GM12878 (cell line): ENCODE data around the gene LRRC7. TPM values are rescaled to one million over a fixed set of nuclear protein-coding genes. Genes with fewer than 3 reads are reported as not detected.

Source experiments
- ATAC-seq: fragments of 200-7000 bp; cut with Tn5 transposase; 3 replicates; pipeline ENCODE4 v1.9.1; 2020; ENCODE audit warnings: mild to moderate bottlenecking, moderate library complexity
- BruUV-seq: library from RNA; stranded (reverse); fragments of 400-500 nt; replicated peaks from 2 replicates; lab custom pipeline; 2021; lab: Mats Ljungman, UMichigan
- CTCF ChIA-PET: fragments of 300-600 bp; sonication (Branson Sonifier 250); formaldehyde crosslinking; extraction: SDS; loops from one replicate; lab custom pipeline; 2021; ENCODE audit warnings: inconsistent platforms; lab: Yijun Ruan, JAX
- POLR2A ChIA-PET: fragments of 350-600 bp; formaldehyde crosslinking; extraction: SDS; loops from one replicate; lab custom pipeline; 2021; ENCODE audit warnings: inconsistent platforms; lab: Charles Lee
- RAD21 ChIA-PET: fragments of 300-600 bp; sonication (Branson Sonifier 250); formaldehyde crosslinking; loops from one replicate; lab custom pipeline; 2023; ENCODE audit warnings: antibody characterized with exemption; ENCODE audit not compliant: unreplicated experiment; lab: Charles Lee
- SMC1A ChIA-PET: fragments of 300-600 bp; sonication (Branson Sonifier 250); formaldehyde crosslinking; loops from one replicate; lab custom pipeline; 2023; ENCODE audit not compliant: unreplicated experiment, uncharacterized antibody; lab: Charles Lee
- DNase-seq: peaks from one replicate; pipeline ENCODE4 v3.0.0-alpha.2; 2011; ENCODE audit warnings: low read depth, low spot score
- FAIRE-seq: peaks from 3 replicates; lab custom pipeline; 2011; peaks lifted over from hg19 to GRCh38; lab: Jason Lieb, UNC
- H2AFZ ChIP-seq: 2 replicates; pipeline ENCODE4 v1.6.0; 2011; ENCODE audit warnings: low read depth, low read length, control low read depth; ENCODE audit not compliant: control insufficient read depth
- H3K27ac ChIP-seq: 2 replicates; pipeline ENCODE4 v1.5.1; 2011; ENCODE audit warnings: control low read depth; ENCODE audit not compliant: control insufficient read depth, insufficient read depth
- H3K27me3 ChIP-seq, 2 experiments: replicated peaks in 1 of 2; 2 replicates each; pipeline versions ENCODE4 v1.6.0 to v1.6.1; 2011; ENCODE audit warnings: low read length in 1 of 2; ENCODE audit not compliant: control insufficient read depth in 2 of 2, insufficient read depth in 2 of 2
- H3K36me3 ChIP-seq, 2 experiments: 2 replicates each; pipeline ENCODE4 v1.5.1; 2011; ENCODE audit warnings: low read length in 1 of 2; ENCODE audit not compliant: control insufficient read depth in 2 of 2, insufficient read depth in 2 of 2
- H3K4me1 ChIP-seq: 2 replicates; pipeline ENCODE4 v1.6.1; 2011; ENCODE audit warnings: mild to moderate bottlenecking, low read length, moderate library complexity, mixed read lengths; ENCODE audit not compliant: control insufficient read depth, insufficient read depth
- H3K4me2 ChIP-seq: 2 replicates; pipeline ENCODE4 v1.6.0; 2011; ENCODE audit warnings: control low read depth; ENCODE audit not compliant: control insufficient read depth, insufficient read depth
- H3K4me3 ChIP-seq: fragments of 200-600 bp; sonication (generic); 2 replicates; pipeline ENCODE4 v1.5.1; 2016
- H3K79me2 ChIP-seq: 2 replicates; pipeline ENCODE4 v1.6.0; 2011; ENCODE audit warnings: low read length; ENCODE audit not compliant: control insufficient read depth, insufficient read depth
- H3K9ac ChIP-seq: 2 replicates; pipeline ENCODE4 v1.8.0; 2011; ENCODE audit warnings: low read length, control low read depth, mixed read lengths; ENCODE audit not compliant: control insufficient read depth, insufficient read depth
- H3K9me3 ChIP-seq: replicated peaks from 3 replicates; pipeline ENCODE4 v1.5.1; 2011; ENCODE audit warnings: mild to moderate bottlenecking, low read length; ENCODE audit not compliant: control insufficient read depth, insufficient read depth
- H4K20me1 ChIP-seq: 2 replicates; pipeline ENCODE4 v1.6.0; 2011; ENCODE audit not compliant: control insufficient read depth, insufficient read depth
- BHLHE40 ChIP-seq, 2 experiments: fragments of 450-650 bp in 1 of 2; IDR thresholded peaks; 2 replicates each; pipeline ENCODE4 v1.6.1; 2011 to 2017; ENCODE audit warnings: low read depth in 2 of 2, borderline replicate concordance in 1 of 2, improper control_type of control experiment in 1 of 2, low read length in 1 of 2, mild to moderate bottlenecking in 1 of 2
- EP300 ChIP-seq, 2 experiments: fragments of 150-350 bp in 1 of 2; IDR thresholded peaks; 2 replicates each; pipeline ENCODE4 v1.6.1; 2011 to 2012; ENCODE audit warnings: low read depth in 2 of 2, low read length in 2 of 2, borderline replicate concordance in 1 of 2, improper control_type of control experiment in 1 of 2, inconsistent platforms in 1 of 2; ENCODE audit not compliant: control insufficient read depth in 1 of 2
- ESRRA ChIP-seq: IDR thresholded peaks from 2 replicates; pipeline ENCODE4 v1.6.1; 2012; ENCODE audit warnings: mild to moderate bottlenecking, low read length, improper control_type of control experiment
- GATAD2B ChIP-seq: fragments of 450-650 bp; conservative IDR thresholded peaks from 2 replicates; pipeline ENCODE4 v1.6.1; 2017; ENCODE audit warnings: low read depth, mild to moderate bottlenecking, moderate library complexity
- HDGF ChIP-seq: fragments of 450-650 bp; IDR thresholded peaks from 2 replicates; pipeline ENCODE4 v1.6.1; 2016; ENCODE audit warnings: antibody characterized with exemption
- IRF4 ChIP-seq: IDR thresholded peaks from 2 replicates; pipeline ENCODE4 v1.6.1; 2011; ENCODE audit warnings: low read depth, low read length
- JUND ChIP-seq: IDR thresholded peaks from 2 replicates; pipeline ENCODE4 v1.6.1; 2012; ENCODE audit warnings: low read depth, mild to moderate bottlenecking, low read length, improper control_type of control experiment, moderate library complexity
- MEF2B ChIP-seq: fragments of 450-650 bp; IDR thresholded peaks from 2 replicates; pipeline ENCODE4 v1.6.1; 2018; ENCODE audit warnings: mild to moderate bottlenecking, moderate library complexity; ENCODE audit not compliant: partially characterized antibody, poor library complexity, severe bottlenecking
- PML ChIP-seq: IDR thresholded peaks from 2 replicates; pipeline ENCODE4 v1.6.1; 2012; ENCODE audit warnings: low read length, inconsistent platforms
- RFX5 ChIP-seq: IDR thresholded peaks from 2 replicates; pipeline ENCODE4 v1.6.1; 2011; ENCODE audit warnings: low read depth, low read length, improper control_type of control experiment
- SMARCA5 ChIP-seq: fragments of 450-650 bp; IDR thresholded peaks from 2 replicates; pipeline ENCODE4 v1.6.1; 2017; ENCODE audit warnings: mild to moderate bottlenecking
- SMC3 ChIP-seq: IDR thresholded peaks from 2 replicates; pipeline ENCODE4 v1.6.1; 2011; ENCODE audit warnings: low read length, improper control_type of control experiment, borderline replicate concordance
- SPI1 ChIP-seq: IDR thresholded peaks from 2 replicates; pipeline ENCODE4 v1.6.1; 2011; ENCODE audit warnings: low read depth, mild to moderate bottlenecking, low read length, moderate library complexity, borderline replicate concordance; ENCODE audit not compliant: insufficient read depth
- SREBF2 ChIP-seq: IDR thresholded peaks from 2 replicates; pipeline ENCODE4 v1.6.1; 2012; ENCODE audit warnings: mild to moderate bottlenecking, low read length
- ZBED1 ChIP-seq: IDR thresholded peaks from 2 replicates; pipeline ENCODE4 v1.6.1; 2016; ENCODE audit warnings: borderline replicate concordance
- ZSCAN29 ChIP-seq: fragments of 450-650 bp; IDR thresholded peaks from 2 replicates; pipeline ENCODE4 v1.6.1; 2017; ENCODE audit warnings: mild to moderate bottlenecking, moderate library complexity
- WGBS: methylation state at CpG from one replicate; pipeline ENCODE4 v1.1.6; 2016; ENCODE audit warnings: low lambda C conversion rate; ENCODE audit not compliant: insufficient replicate concordance, insufficient coverage; ENCODE audit errors: missing lambda C conversion rate; 5-methylcytosine and 5-hydroxymethylcytosine counted together
- in situ Hi-C: fragments of 300-500 bp; cut with MboI; formaldehyde crosslinking; loops from 9 replicates; pipeline ENCODE4 v1.14.3; 2018; ENCODE audit warnings: mixed read lengths
- intact Hi-C: fragments of 100-400 bp; cut with micrococcal nuclease; formaldehyde crosslinking; loops from one replicate; pipeline ENCODE4 v1.14.2; 2022; ENCODE audit not compliant: unreplicated experiment
- polyA plus RNA-seq, 11 experiments: library from polyadenylated mRNA; depleted of rRNA in 4 of 11; unstranded in 6 of 11; stranded (reverse) in 5 of 11; fragments of >200 nt; fragmentation: Nextera tagmentation in 4 of 11; fragmentation: Illumina TruSeq in 1 of 11; extraction: Ambion mirVana in 4 of 11; extraction: Trizol in 1 of 11; gene quantifications; 1 replicate in 1 of 11; 2 replicates in 10 of 11; pipeline versions ENCODE4 v1.2.1 to v1.2.3, GENCODE V29; 2011 to 2016; ENCODE audit warnings: inconsistent platforms in 2 of 11, missing spikeins in 2 of 11, low read depth in 1 of 11
- total RNA-seq, 4 experiments: library from RNA; depleted of rRNA in 3 of 4; stranded (reverse); fragments of >200 nt in 3 of 4; fragmentation: Illumina TruSeq in 1 of 4; extraction: Trizol in 1 of 4; gene quantifications; 2 replicates each; pipeline versions ENCODE4 v1.2.1 to v1.2.3, GENCODE V29; 2013 to 2021
- TF ChIP-seq, protein P1 (sequence below): fragments of 450-650 bp; IDR thresholded peaks from 2 replicates; pipeline ENCODE4 v1.6.1; 2017; ENCODE audit warnings: mild to moderate bottlenecking
- TF ChIP-seq, protein P2 (sequence below): IDR thresholded peaks from 2 replicates; pipeline ENCODE4 v1.6.1; 2011; ENCODE audit warnings: borderline replicate concordance, low read depth, mild to moderate bottlenecking, moderate library complexity, mixed read lengths, low read length; ENCODE audit not compliant: insufficient read depth; ENCODE audit errors: extremely low read length

LRRC7 gene
- total and polyA plus RNA-seq, 10 of the 15 experiments (the other 5 are each of a cell fraction or from before 2014, with no cell fraction given): 0.05 to 1.4 (median 0.24) TPM; not detected in 5

DNA sequence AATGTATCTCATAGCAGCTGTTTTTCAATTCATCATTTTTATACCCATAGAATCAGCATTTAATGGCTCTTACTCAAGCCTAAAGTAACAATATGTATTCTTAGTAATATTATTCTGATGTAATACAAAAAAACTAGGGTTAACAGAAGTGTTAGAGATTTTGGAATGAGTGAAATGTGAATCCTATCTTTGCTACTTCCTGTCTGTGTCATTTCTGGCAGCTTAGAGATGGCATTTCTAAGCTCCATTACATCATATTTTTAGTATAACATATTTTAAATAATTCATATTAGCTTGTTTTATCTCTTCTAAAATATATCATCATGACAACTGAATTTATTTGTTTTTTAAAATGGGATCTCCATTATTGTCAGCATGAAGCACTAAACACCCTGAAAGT lies 90.2 kb downstream of the LRRC7 start:
- CTCF ChIA-PET: no interaction called here
- no peak for TF ChIP-seq IRF4
- TF ChIP-seq HDGF: no peak
- H4K20me1 ChIP-seq: no peaks in the 10 kb centered on the region
- SMC1A ChIA-PET: no interaction called here
- DNase-seq (no peak), FAIRE-seq (no peak), ATAC-seq (no peak)
- no peak overlapping the region for H3K9ac ChIP-seq
- no peaks in the 10 kb centered on the region for H3K79me2 ChIP-seq
- no peaks in the 10 kb centered on the region for H3K9me3 ChIP-seq
- POLR2A ChIA-PET: no interaction called here
- RAD21 ChIA-PET: no interaction called here
- H3K4me1 ChIP-seq: no peaks in the 10 kb centered on the region
- no peak overlapping the region for H3K27ac ChIP-seq
- no peak overlapping the region for H2AFZ ChIP-seq
- intact Hi-C loops (no loop called here), in situ Hi-C loops (no loop called here)
- no TSS peak for BruUV-seq
- no peaks in the 10 kb centered on the region for H3K36me3 ChIP-seq
- no peak overlapping the region for H3K4me2 ChIP-seq
- no peaks in the 10 kb centered on the region for H3K27me3 ChIP-seq
- H3K4me3 ChIP-seq: no peak overlapping the region

DNA sequence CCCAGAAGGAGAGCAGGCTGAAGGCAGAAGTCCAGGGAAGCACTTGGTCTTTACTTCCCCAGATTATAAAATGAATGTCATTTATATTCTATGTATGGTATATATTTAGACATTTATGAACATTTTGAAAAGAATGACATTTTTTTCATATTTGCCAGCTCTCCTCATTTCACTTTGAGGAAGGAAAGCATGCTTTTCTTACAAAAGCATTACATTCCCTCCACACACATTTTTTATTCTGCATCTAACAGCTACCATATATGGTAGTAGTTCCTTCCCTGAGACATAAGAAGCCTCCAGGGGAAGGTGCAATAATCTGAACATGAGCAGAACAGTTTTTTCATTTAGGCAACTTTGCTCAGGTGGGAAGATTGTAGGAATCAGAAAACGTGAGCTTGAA lies 94.0 kb downstream of the LRRC7 start:
- H3K79me2 ChIP-seq: no peaks in the 10 kb centered on the region
- ChIA-PET SMC1A (interaction anchor here (0.7 kb wide), 1 partner anchor 14 kb away, joined by 3 read pairs; no protein-coding TSS in a partner anchor), RAD21 (no interaction called here), CTCF (interaction anchor here (0.5 to 0.8 kb wide), 2 partner anchors 75 to 751 kb away, joined by 3 read pairs; no protein-coding TSS in a partner anchor), POLR2A (no interaction called here)
- H3K9me3 ChIP-seq: no peaks in the 10 kb centered on the region
- H3K4me3 ChIP-seq: no peak overlapping the region
- H2AFZ ChIP-seq: no peak overlapping the region
- DNase-seq (no peak), FAIRE-seq (no peak), ATAC-seq (no peak)
- no peak overlapping the region for H3K4me2 ChIP-seq
- WGBS: 5% methylated on average over 1 of the region's 1 CpG
- no peaks in the 10 kb centered on the region for H3K36me3 ChIP-seq
- H3K27ac ChIP-seq: no peak overlapping the region
- no peaks in the 10 kb centered on the region for H3K4me1 ChIP-seq
- BruUV-seq: no TSS peak
- no peak overlapping the region for H3K9ac ChIP-seq
- H4K20me1 ChIP-seq: no peaks in the 10 kb centered on the region
- intact Hi-C loops: no loop called here
- in situ Hi-C loops: no loop called here
- no peaks in the 10 kb centered on the region for H3K27me3 ChIP-seq
- TF ChIP-seq SMC3: no peak
- TF ChIP-seq EP300 (IDR thresholded peaks at IDR 0.05; ENCODE audit: borderline replicate concordance in 1 of 2, control insufficient read depth in 1 of 2, low read depth in 2 of 2, low read length in 2 of 2): no peak
- TF ChIP-seq SREBF2: no peak
- TF ChIP-seq, protein P1, sequence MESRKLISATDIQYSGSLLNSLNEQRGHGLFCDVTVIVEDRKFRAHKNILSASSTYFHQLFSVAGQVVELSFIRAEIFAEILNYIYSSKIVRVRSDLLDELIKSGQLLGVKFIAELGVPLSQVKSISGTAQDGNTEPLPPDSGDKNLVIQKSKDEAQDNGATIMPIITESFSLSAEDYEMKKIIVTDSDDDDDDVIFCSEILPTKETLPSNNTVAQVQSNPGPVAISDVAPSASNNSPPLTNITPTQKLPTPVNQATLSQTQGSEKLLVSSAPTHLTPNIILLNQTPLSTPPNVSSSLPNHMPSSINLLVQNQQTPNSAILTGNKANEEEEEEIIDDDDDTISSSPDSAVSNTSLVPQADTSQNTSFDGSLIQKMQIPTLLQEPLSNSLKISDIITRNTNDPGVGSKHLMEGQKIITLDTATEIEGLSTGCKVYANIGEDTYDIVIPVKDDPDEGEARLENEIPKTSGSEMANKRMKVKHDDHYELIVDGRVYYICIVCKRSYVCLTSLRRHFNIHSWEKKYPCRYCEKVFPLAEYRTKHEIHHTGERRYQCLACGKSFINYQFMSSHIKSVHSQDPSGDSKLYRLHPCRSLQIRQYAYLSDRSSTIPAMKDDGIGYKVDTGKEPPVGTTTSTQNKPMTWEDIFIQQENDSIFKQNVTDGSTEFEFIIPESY: no peak
- no peak for TF ChIP-seq JUND
- TF ChIP-seq SMARCA5: no peak
- TF ChIP-seq GATAD2B: no peak
- TF ChIP-seq, protein P2, sequence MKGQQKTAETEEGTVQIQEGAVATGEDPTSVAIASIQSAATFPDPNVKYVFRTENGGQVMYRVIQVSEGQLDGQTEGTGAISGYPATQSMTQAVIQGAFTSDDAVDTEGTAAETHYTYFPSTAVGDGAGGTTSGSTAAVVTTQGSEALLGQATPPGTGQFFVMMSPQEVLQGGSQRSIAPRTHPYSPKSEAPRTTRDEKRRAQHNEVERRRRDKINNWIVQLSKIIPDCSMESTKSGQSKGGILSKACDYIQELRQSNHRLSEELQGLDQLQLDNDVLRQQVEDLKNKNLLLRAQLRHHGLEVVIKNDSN: no peak
- no peak for TF ChIP-seq RFX5
- TF ChIP-seq PML: no peak
- TF ChIP-seq ZBED1: no peak
- TF ChIP-seq BHLHE40 (IDR thresholded peaks at IDR 0.05; ENCODE audit: borderline replicate concordance in 1 of 2, low read depth in 2 of 2, low read length in 1 of 2): no peak
- TF ChIP-seq ZSCAN29: no peak
- TF ChIP-seq SPI1: no peak
- no peak for TF ChIP-seq MEF2B
- no peak for TF ChIP-seq ESRRA
